B cell (primary cell): Measurements from ENCODE around the gene MAP2K5.

Source experiments
- CTCF ChIP-seq: fragments of 200-600 bp; IDR thresholded peaks from one replicate; pipeline ENCODE4 v1.8.0; 2022; ENCODE audit warnings: antibody characterized with exemption, mild to moderate bottlenecking
- EZH2 ChIP-seq: IDR thresholded peaks from 2 replicates; pipeline ENCODE4 v1.6.1; 2012; ENCODE audit warnings: borderline replicate concordance, low read depth, mild to moderate bottlenecking, moderate library complexity, low read length; ENCODE audit not compliant: insufficient read depth, poor library complexity, severe bottlenecking

GRCh38 chr15:67506775-67507747, 35.4 kb upstream of the MAP2K5 start:
- TF ChIP-seq CTCF (no peak), EZH2 (no peak)
